NCI-H2029 (cell line): ENCODE results near the gene VPS18.

Experiments used
- DNase-seq: peaks from one replicate; lab custom pipeline; 2025; lab: John Stamatoyannopoulos, UW

The VPS18 gene

DNA sequence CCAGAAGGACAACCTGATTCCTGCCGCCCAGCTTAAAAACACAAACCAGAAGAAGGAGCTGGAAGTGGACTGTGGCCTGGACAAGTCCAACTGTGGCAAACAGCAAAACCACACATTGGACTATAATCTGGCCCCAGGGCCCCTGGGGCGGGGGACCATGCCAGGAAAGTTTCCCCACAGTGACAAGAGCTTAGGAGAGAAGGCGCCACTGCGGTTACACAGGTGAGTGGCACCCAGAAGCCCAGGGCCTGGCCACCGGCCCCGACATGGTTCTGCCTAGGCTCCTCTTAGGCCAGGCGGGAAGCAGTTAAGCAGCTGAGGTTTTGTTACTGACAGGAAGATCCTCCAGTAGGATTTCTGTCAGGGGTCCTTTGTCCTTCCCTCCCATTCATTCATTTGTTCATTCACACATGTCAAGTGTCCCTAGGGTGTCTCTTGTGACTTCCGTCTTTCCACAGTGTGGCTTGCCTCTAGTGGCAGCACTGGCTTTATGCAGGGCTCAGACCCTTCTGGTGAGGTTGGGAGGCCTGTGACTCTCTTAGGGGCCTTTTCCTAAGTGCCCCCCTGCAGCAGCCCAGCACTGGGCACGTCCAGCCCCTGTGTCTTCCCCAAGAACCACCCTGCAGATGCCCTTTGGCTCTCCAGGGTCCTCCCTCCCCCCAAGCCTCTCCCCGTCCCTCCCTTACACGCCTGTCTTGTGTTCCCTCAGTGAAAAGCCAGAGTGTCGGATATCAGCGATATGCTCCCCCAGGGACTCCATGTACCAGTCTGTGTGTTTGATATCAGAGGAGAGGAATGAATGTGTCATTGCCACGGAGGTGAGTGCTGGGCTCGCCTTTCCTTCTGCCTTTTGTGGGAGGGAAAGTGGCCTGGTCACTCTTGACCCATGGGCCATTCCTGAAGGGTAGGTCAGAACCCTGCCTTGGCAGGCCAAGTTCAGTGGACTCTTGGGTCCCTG, 42.7 kb downstream of the VPS18 start:
- DNase-seq: peak; percentile 27

DNA sequence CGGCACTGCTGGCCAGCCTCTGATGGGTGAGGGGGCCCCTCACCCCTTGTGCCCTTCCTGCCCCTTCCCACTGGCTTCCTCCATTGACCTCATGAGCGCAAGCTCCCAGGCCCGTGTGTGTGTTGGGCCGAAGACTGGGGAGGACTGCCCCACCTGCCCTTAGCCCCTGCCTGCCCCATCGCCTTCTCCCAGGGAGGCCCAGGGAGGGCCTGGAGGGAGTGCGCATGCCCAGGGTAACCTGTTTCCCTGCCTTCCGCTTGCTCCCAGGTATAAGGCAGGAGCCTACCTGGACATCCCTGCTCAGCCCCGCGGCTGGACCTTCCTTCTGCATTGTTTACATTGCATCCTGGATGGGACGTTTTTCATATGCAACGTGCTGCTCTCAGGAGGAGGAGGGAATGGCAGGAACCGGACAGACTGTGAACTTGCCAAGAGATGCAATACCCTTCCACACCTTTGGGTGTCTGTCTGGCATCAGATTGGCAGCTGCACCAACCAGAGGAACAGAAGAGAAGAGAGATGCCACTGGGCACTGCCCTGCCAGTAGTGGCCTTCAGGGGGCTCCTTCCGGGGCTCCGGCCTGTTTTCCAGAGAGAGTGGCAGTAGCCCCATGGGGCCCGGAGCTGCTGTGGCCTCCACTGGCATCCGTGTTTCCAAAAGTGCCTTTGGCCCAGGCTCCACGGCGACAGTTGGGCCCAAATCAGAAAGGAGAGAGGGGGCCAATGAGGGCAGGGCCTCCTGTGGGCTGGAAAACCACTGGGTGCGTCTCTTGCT, 43.7 kb downstream of the VPS18 start:
- no peak for DNase-seq

DNA sequence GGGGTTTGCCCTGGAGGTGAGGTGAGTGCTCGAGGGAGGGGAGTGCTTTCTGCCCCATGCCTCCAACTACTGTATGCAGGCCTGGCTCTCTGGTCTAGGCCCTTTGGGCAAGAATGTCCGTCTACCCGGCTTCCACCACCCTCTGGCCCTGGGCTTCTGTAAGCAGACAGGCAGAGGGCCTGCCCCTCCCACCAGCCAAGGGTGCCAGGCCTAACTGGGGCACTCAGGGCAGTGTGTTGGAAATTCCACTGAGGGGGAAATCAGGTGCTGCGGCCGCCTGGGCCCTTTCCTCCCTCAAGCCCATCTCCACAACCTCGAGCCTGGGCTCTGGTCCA, 44.3 kb downstream of the VPS18 start:
- no peak for DNase-seq

- no peak for DNase-seq
Measured at GRCh38 chr15:40940296-40940801, 46.1 kb downstream of the VPS18 start.

DNA sequence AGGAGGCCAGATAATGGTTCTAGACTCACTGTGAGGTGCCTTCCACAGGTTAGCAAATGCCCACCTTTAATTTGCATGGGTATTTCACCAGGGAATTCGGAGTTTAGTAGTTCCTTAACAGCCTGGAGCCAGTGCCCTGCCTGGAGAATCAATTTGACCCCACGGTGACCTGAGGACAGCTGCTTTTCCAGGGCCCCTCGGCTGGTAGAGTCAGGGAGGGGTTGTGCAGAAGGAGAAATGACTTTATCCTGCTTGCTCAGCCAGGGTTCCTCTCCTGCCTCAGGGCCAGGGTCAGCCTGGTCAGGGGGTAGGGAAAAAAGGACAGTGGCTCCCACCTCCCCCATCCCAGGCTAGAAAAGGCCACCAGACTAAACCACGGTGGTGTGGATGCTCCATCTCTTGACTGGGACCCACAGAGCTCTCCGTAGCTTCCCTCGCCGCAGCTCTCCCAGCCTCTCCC, 46.8 kb downstream of the VPS18 start:
- DNase-seq: no peak

- peak; percentile 68 for DNase-seq
Measured at GRCh38 chr15:40941528-40942336, 47.5 kb downstream of the VPS18 start.

DNA sequence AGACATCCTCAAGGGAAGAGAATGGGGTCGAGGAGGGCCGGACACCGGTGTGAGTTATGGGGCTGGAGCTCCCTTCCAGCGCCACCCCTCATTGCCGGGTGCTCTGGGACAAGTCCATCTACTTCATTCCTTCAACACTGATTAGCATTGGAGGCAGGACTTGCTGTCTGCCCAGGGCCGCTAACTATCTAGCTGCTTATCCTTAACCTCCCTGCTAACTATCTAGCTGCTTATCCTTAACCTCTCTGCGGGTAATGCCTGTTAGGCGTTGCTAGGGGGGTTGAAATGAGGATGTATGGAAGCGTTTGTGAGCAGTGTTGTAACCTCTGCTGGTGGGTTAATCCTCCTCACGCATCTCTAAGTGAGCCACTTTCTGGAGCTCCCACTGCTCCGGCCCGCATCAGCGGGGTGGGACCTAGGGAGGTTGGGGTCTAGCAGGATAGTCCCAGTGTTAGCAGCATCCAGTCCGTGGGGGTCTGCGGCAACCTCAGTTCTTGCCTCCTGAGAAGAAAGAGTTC, 48.1 kb downstream of the VPS18 start:
- no peak for DNase-seq

GRCh38 chr15:40942878-40943277, 48.6 kb downstream of the VPS18 start:
- no peak for DNase-seq

GRCh38 chr15:40943764-40944365, 49.6 kb downstream of the VPS18 start:
- DNase-seq: no peak

DNA sequence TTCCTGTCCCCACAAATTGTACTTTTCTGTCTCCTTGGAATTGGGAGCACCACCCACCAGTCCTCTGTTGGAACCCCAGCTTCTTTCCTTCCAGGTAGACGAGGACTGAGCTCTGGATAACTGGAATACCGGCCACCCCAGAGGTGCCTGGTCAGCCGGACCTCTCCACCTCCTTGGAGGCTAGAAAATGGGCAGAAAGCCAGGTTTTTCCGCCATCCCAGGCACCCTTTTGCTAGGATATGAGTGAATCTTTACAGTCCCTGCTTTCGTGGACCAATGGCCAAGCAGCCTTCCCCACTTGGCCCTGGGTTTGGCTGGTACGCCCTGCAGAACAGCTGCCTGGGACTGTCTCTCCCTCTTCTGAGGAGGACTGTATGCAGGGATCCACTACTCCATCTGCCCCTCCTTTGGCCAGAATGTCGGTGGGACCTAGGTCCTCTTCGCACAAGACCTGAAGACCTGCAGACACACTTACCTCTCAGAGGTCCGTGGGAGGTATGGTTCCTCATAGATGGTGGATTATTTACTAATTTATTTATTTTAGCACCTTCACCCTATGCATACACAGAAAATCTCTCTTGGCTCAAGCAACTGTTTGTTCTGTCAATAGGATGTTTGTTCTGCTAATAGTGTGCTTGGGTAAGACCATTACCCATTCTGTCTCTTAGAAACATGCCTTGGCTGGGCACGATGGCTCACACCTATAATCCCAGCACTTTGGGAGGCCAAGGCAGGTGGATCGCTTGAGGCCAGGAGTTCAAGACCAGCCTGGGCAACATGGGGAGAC, 50.5 kb downstream of the VPS18 start:
- DNase-seq: peak; percentile 39

DNA sequence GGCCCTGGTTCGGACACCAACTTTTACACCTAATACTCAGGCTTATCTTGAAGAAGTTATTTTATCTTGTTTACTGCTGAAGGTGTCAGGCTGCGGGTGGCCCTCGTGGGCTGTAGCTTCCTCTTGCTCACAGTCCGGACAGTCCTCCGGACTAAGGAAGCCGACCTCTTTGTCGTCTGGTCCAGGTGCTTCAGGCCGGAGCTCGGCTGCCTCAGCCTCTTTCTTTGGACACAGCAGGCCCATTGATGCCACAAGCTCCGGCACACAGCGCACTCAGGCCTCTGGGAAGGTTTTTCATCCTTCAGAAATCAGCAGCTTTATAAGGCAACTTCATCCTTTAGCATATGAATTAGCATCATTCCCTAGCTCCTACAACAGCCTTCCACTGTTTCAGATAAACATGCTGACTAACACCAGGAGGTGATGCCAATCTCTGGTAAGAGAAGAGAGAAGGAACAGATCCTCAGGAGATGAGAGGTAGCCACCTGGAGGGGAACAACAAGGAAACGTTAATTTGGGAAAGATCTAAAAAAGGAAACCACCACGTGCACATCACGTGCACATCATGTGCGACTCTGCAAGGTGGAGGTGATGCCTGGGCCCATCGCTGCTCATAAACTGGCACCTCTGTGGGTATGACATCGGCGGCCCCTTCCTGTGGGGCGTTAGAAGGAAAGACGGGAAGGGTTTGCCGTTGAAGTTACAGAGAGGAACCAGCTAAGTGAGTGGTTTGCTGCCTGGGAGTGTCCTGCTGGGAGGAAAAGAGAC, 54.6 kb downstream of the VPS18 start:
- no peak for DNase-seq

DNA sequence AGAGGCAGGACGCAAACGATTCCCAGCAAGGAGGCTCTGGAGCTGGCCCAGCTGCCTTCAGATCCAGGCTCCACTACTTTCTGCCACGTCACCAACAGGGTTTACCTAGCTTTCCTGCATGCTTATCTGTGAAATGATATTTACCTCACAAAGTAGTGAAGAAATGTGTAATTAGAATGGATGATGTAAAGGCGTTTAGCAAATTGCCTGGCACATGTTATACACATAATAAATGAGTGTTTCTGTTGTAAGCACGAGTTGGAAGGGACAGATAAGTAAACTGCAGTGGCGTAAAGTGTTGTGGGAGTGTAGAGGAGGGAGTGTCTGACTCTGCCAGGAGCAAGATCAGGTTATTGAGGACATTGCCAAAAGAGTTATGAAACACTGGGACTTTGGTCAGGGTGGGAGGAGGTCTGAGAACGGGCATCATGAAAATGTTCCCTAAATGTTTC, 55.5 kb downstream of the VPS18 start:
- DNase-seq: no peak

DNA sequence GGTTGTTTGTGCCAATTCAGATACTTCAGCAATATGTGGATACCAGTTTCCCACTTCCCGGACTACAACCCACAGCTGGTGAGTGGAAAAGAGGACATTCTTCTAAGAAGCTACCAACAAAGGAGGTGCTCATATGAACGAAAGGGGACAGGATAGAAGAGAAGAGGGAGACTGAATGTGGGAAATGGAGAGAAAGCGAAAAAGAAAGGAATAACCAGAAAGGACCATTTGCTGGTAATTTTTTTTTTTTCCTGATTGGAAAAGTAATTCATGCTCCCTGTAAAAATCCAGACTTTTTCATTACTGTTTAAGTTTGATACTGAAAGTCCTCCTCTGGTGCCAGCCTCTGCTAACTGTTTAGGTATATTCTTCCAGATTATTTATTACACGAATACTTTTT, 57.5 kb downstream of the VPS18 start:
- no peak for DNase-seq

GRCh38 chr15:40952301-40952900, 58.2 kb downstream of the VPS18 start:
- DNase-seq: no peak

DNA sequence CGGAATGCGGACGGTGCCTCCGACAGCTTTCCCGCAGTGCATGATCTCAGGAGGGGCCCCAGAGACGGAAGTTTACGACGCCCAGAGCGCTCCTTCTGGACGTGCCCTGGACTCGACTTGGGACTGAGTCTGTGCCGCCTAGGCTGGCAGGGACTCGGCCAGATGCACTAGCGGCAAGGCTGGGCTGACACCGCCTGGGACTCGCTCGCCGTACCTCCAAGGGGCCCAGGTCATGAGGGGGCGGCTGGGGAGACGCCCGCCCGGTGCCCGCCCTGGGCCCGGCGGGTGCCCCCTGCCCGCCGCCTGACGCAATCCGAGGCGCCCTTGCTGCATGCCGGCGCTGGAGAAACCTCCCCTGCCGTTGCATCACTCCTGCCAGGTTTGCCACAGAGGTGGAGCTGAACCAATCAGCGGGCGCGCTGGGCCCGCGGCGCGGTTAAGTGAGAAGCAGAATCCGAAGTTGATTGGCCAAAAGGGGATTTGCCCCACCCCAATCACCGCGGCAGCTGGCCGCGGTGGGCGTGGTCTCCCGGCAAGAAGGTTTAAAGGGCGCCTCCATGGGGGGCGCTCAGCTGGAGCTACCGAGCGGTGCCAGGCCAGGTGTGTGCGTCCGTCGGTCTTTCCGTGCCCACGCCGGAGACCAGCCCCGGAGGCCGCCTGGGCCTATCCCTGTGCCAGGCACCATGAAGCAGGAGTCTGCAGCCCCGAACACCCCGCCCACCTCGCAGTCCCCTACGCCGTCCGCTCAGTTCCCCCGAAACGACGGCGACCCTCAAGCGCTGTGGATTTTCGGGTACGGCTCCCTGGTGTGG, 58.9 kb downstream of the VPS18 start, which contains the start of gene CHAC1:
Gene CHAC1, plus strand, starts transcription at position 571 of the 812 bp plus-strand sequence. Its CDS starts 113 bp downstream, at position 684.
- peak; percentile 73 for DNase-seq
